ENCODE measurements around the gene C3orf62. TPM values are rescaled to one million over a fixed set of nuclear protein-coding genes. Genes with fewer than 3 reads are reported as not detected.

Gene C3orf62
- total and polyA plus RNA-seq, 9 donors: 1.3 to 11.1 (median 6.6) TPM

DNA sequence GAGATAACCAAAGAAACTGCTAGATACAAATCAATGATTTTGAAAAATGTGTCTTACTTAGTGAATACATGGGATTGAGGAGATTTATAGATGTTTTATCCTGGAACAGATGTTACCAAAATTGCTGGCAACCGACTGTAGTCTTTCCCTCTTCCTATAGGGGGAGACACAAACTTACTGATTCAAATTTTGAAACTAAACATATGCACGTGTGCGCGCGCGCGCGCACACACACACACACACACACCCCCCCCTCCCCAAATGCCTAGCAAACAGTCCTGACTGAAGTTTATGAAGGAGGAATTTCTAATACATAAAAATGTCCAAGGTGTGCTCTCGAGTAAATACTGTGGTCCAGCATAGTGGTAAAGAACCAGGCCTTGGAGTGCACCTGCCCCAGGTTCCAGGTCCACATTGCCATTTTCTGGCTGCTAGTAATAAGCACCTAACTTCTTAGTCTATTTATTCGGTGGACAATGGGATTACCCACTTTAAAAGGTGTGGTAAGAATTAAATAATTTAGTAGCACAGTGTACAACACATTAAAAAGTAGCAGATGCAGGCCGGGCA, 18.5 kb upstream of the C3orf62 start:
- no peaks in the 10 kb centered on the region for H3K9me3 ChIP-seq
- intact Hi-C loops (cut with DNase I): no loop called here
- no peaks in the 10 kb centered on the region for H3K36me3 ChIP-seq
- WGBS, 3 donors: 40 to 66% (median 58%) methylated on average over 11 of the region's 11 CpGs
- no peak overlapping the region for H3K4me3 ChIP-seq
- TF ChIP-seq EP300 (IDR thresholded peaks at IDR 0.05) (no peak), CTCF (IDR thresholded peaks at IDR 0.05) (peak; percentile 15 to 58 (median 42)), POLR2A (IDR thresholded peaks at IDR 0.05) (no peak)
- H3K27ac ChIP-seq: no peak overlapping the region
- H3K4me1 ChIP-seq (ENCODE audit: insufficient read depth): no peaks in the 10 kb centered on the region
- H3K27me3 ChIP-seq: no peaks in the 10 kb centered on the region
- DNase-seq: peak in 3 of 5 donors; percentile 41 to 54 (median 48)

DNA sequence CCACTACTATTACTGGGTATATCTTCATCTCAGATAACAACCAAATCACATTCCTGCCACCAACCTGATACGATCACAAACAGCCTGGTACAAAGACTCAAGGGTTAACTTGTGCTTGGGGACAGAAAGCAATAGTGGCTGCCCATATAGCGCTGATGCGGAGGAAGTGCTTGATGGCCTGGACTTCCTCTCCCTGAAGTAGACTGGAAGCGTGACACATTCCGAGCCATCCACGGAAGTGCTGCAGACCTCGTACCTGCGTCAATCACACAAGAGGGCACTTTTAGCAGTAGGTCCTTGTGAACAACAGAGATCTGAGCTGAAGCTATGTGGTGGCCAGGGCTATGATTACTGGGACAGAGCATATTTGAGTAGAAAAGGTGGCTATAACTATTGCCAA, 17.3 kb upstream of the C3orf62 start:
- Histone ChIP-seq H3K27ac (no peak overlapping the region), H3K4me3 (no peak overlapping the region), H3K27me3 (no peaks in the 10 kb centered on the region), H3K36me3 (no peaks in the 10 kb centered on the region), H3K9me3 (no peaks in the 10 kb centered on the region), H3K4me1 (ENCODE audit: insufficient read depth) (no peaks in the 10 kb centered on the region)
- intact Hi-C loops (cut with DNase I): no loop called here
- DNase-seq: no peak
- TF ChIP-seq EP300 (IDR thresholded peaks at IDR 0.05): no peak
- TF ChIP-seq CTCF (IDR thresholded peaks at IDR 0.05): no peak
- TF ChIP-seq POLR2A (IDR thresholded peaks at IDR 0.05): no peak
- WGBS, 3 donors: 86 to 90% (median 88%) methylated on average over 8 of the region's 8 CpGs

GRCh38 chr3:49283997-49284396, 7.0 kb upstream of the C3orf62 start:
- no peak for DNase-seq
- intact Hi-C loops (cut with DNase I): loop anchor here in 1 of 4 donors (5.0 kb wide), 1 partner anchor 47 kb away; no protein-coding TSS in a partner anchor
- no peaks in the 10 kb centered on the region for H3K36me3 ChIP-seq

DNA sequence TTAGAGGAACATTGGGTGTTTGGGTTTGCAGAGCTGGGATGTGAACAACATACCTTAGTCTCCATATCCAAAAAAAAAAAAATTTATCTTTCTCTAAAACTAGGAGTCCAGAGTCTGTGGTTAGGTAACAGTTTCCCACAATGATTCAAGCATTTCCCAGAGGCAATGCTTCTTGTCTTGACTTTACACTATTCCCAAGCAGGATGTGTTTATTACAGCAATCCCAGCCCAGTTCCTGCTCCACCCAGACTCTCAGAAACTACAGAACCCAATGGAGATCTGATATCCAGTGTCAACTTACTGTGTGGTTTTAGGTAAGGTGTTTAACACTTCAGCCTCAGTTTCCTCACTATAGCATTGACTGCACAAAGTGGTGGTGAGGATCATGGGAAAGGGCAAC, 2.3 kb upstream of the C3orf62 start:
- H3K4me1 ChIP-seq (ENCODE audit: insufficient read depth): peaks cover 11% of the 10 kb centered on the region
- intact Hi-C loops (cut with DNase I): loop anchor here (5.0 to 10.0 kb wide), 2 partner anchors 105 to 107 kb away; partner anchors contain the start of gene KLHDC8B (in 4 of the 4)
- no peaks in the 10 kb centered on the region for H3K9me3 ChIP-seq
- peak overlapping the region in 1 of 2 donors; percentile 97 for H3K27ac ChIP-seq
- H3K4me3 ChIP-seq: no peak overlapping the region
- no peaks in the 10 kb centered on the region for H3K36me3 ChIP-seq
- DNase-seq: no peak
- TF ChIP-seq POLR2A (IDR thresholded peaks at IDR 0.05): no peak
- no peak for TF ChIP-seq CTCF (IDR thresholded peaks at IDR 0.05)
- no peaks in the 10 kb centered on the region for H3K27me3 ChIP-seq

More at GRCh38 chr3:49283997-49284396, 7.0 kb upstream of the C3orf62 start:
- 85 to 93% (median 89%) methylated on average over 6 of the region's 6 CpGs for WGBS, 3 donors
- H3K4me1 ChIP-seq (ENCODE audit: insufficient read depth): no peaks in the 10 kb centered on the region
- H3K27me3 ChIP-seq: no peaks in the 10 kb centered on the region
- no peak for TF ChIP-seq POLR2A (IDR thresholded peaks at IDR 0.05)
- no peak overlapping the region for H3K4me3 ChIP-seq
- H3K9me3 ChIP-seq: no peaks in the 10 kb centered on the region
- no peak overlapping the region for H3K27ac ChIP-seq

DNA sequence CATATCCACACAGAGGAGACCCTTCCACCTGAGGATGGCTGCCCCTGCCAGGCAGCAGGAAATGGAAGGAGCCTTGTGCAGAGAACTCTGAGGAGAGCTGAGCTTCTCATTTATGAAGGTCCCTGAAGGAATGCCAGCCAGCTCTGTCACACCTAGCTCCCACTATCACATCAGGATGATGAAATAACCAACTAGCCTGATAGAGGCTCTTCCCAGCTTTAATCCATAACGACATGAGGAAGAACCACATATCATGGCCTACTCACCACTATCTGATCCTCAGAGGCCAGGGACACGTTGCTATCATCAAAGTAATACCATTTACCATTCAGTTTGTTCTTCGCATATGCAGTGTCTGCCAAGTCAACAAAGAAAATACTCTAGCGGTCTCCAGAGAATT, 1.5 kb upstream of the C3orf62 start:
- Histone ChIP-seq H3K4me1 (ENCODE audit: insufficient read depth) (peaks cover 14% of the 10 kb centered on the region), H3K9me3 (no peaks in the 10 kb centered on the region), H3K27me3 (no peaks in the 10 kb centered on the region), H3K4me3 (no peak overlapping the region), H3K36me3 (no peaks in the 10 kb centered on the region), H3K27ac (peak overlapping the region; percentile 84 to 97)
- intact Hi-C loops (cut with DNase I): loop anchor here (5.0 to 10.0 kb wide), 2 partner anchors 104 to 106 kb away; partner anchors contain the start of gene KLHDC8B (in 4 of the 4)
- 6 to 12% (median 9%) methylated on average over 4 of the region's 4 CpGs for WGBS, 3 donors
- no peak for DNase-seq
- TF ChIP-seq EP300 (IDR thresholded peaks at IDR 0.05) (no peak), POLR2A (IDR thresholded peaks at IDR 0.05) (no peak), CTCF (IDR thresholded peaks at IDR 0.05) (no peak)

All from ovary (tissue), 9 donors.